Measurements from ENCODE around the gene STK11IP.

Gene STK11IP

GRCh38 chr2:219632760-219633105 is 35.1 kb downstream of the STK11IP start:
- TF ChIP-seq CTCF (IDR thresholded peaks at IDR 0.05; ENCODE audit: borderline replicate concordance, insufficient read depth, low read depth, low read length) = no peak
- H3K4me3 ChIP-seq (ENCODE audit: low read depth, low read length) = no peak overlapping the region

- H3K4me3 ChIP-seq (ENCODE audit: low read depth, low read length) = no peak overlapping the region
These were observed 35.8 kb downstream of the STK11IP start for GRCh38 chr2:219633276-219634065.

GRCh38 chr2:219634171-219634940 is 36.7 kb downstream of the STK11IP start:
- H3K4me3 ChIP-seq (ENCODE audit: low read depth, low read length) = no peak overlapping the region
- TF ChIP-seq CTCF (IDR thresholded peaks at IDR 0.05; ENCODE audit: borderline replicate concordance, insufficient read depth, low read depth, low read length) = no peak

More at GRCh38 chr2:219633276-219634065, 35.8 kb downstream of the STK11IP start:
- no peak for TF ChIP-seq CTCF (IDR thresholded peaks at IDR 0.05; ENCODE audit: borderline replicate concordance, insufficient read depth, low read depth, low read length)

- H3K4me3 ChIP-seq (ENCODE audit: low read depth, low read length) = no peak overlapping the region
- TF ChIP-seq CTCF (IDR thresholded peaks at IDR 0.05; ENCODE audit: borderline replicate concordance, insufficient read depth, low read depth, low read length) = no peak
These were observed 37.5 kb downstream of the STK11IP start for GRCh38 chr2:219634951-219635751.

- no peak for TF ChIP-seq CTCF (IDR thresholded peaks at IDR 0.05; ENCODE audit: borderline replicate concordance, insufficient read depth, low read depth, low read length)
- no peak overlapping the region for H3K4me3 ChIP-seq (ENCODE audit: low read depth, low read length)
These were observed 38.7 kb downstream of the STK11IP start for GRCh38 chr2:219636144-219636915.

Measured in GM12875 (cell line).